Breast epithelium (tissue), 3 donors: ENCODE measurements around the gene PAPSS2.

ENCODE experiments used
- CTCF ChIP-seq, 3 donors: fragments of 450-650 bp; IDR thresholded peaks; one replicate each; pipeline ENCODE4 v1.5.1; 2016 to 2017; ENCODE audit warnings: antibody characterized with exemption in 3 of 3, mild to moderate bottlenecking in 3 of 3, moderate library complexity in 3 of 3
- POLR2AphosphoS5 ChIP-seq, 3 donors: sonication (generic); formaldehyde crosslinking; IDR thresholded peaks; one replicate each; pipeline ENCODE4 v1.6.1; 2017; ENCODE audit warnings: antibody characterized with exemption in 3 of 3

- TF ChIP-seq CTCF (IDR thresholded peaks at IDR 0.05) (no peak), POLR2AphosphoS5 (IDR thresholded peaks at IDR 0.05) (no peak)
Measured at GRCh38 chr10:87630171-87630570, 29.5 kb upstream of the PAPSS2 start.
